A673 (cell line): ENCODE measurements around the gene TTLL10. TPM values are rescaled to one million over a fixed set of nuclear protein-coding genes. Genes with fewer than 3 reads are reported as not detected.

Source experiments
- BruUV-seq: library from RNA; stranded (reverse); fragments of 400-500 nt; replicated peaks from 2 replicates; lab custom pipeline; 2021; lab: Mats Ljungman, UMichigan
- CTCF ChIA-PET: fragments of 300-600 bp; sonication (Branson Sonifier 250); formaldehyde crosslinking; loops from one replicate; lab custom pipeline; 2022; ENCODE audit warnings: antibody characterized with exemption; lab: Charles Lee
- POLR2A ChIA-PET: fragments of 300-600 bp; sonication (Branson Sonifier 250); formaldehyde crosslinking; loops from one replicate; lab custom pipeline; 2022; ENCODE audit warnings: antibody characterized with exemption; ENCODE audit not compliant: low non-redundant PET; lab: Charles Lee
- DNase-seq: peaks from one replicate; pipeline ENCODE4 v3.0.0-alpha.2; 2015; ENCODE audit warnings: low spot score
- H3K27ac ChIP-seq: fragments of 200-600 bp; sonication (generic); 2 replicates; pipeline ENCODE4 v1.5.1; 2016; ENCODE audit warnings: mixed run types, low read depth, mild to moderate bottlenecking, mixed read lengths, antibody characterized with exemption, low read length; ENCODE audit not compliant: poor library complexity, severe bottlenecking
- H3K27me3 ChIP-seq: fragments of 200-600 bp; sonication (generic); replicated peaks from 2 replicates; pipeline ENCODE4 v1.6.1; 2017; ENCODE audit warnings: mixed run types, low read depth, mild to moderate bottlenecking, mixed read lengths, antibody characterized with exemption, low read length; ENCODE audit not compliant: insufficient read depth, poor library complexity
- H3K36me3 ChIP-seq: fragments of 200-600 bp; sonication (generic); 2 replicates; pipeline ENCODE4 v1.6.1; 2016; ENCODE audit warnings: mixed run types, mild to moderate bottlenecking, mixed read lengths, antibody characterized with exemption, low read length; ENCODE audit not compliant: insufficient read depth, poor library complexity, severe bottlenecking
- H3K4me1 ChIP-seq: fragments of 200-600 bp; sonication (generic); 2 replicates; pipeline ENCODE4 v1.6.1; 2017; ENCODE audit warnings: mixed run types, mild to moderate bottlenecking, mixed read lengths, antibody characterized with exemption, low read length; ENCODE audit not compliant: insufficient read depth, poor library complexity, severe bottlenecking
- H3K4me3 ChIP-seq: fragments of 200-600 bp; sonication (generic); 2 replicates; pipeline ENCODE4 v1.5.1; 2016; ENCODE audit warnings: low read depth, mixed run types, mild to moderate bottlenecking, mixed read lengths, low read length; ENCODE audit not compliant: poor library complexity, severe bottlenecking
- H3K9me3 ChIP-seq: fragments of 200-600 bp; sonication (generic); 2 replicates; pipeline ENCODE4 v1.6.1; 2016; ENCODE audit warnings: mixed run types, low read depth, mild to moderate bottlenecking, mixed read lengths, antibody characterized with exemption, low read length; ENCODE audit not compliant: poor library complexity, severe bottlenecking
- EZH2 ChIP-seq: fragments of 200-600 bp; sonication (generic); IDR thresholded peaks from 2 replicates; pipeline ENCODE4 v1.6.1; 2017; ENCODE audit warnings: borderline replicate concordance, low read depth, mild to moderate bottlenecking, mixed read lengths, antibody characterized with exemption, low read length; ENCODE audit not compliant: poor library complexity, severe bottlenecking
- intact Hi-C: fragments of 100-400 bp; cut with micrococcal nuclease; formaldehyde crosslinking; loops from one replicate; pipeline ENCODE4 v1.10.0; 2022; ENCODE audit not compliant: unreplicated experiment
- total RNA-seq: library from RNA; stranded (reverse); gene quantifications from 2 replicates; pipeline ENCODE4 v1.2.3, GENCODE V29; 2021
- TF ChIP-seq, protein P1 (sequence below): fragments of 300-800, 200-600 bp; sonication (generic); conservative IDR thresholded peaks from 2 replicates; pipeline ENCODE4 v1.5.1; 2017; ENCODE audit warnings: low read depth, mild to moderate bottlenecking, antibody characterized with exemption, low read length, moderate library complexity, mixed read lengths

Gene TTLL10
- total RNA-seq, 1 experiment from 2014 or later = not detected

DNA sequence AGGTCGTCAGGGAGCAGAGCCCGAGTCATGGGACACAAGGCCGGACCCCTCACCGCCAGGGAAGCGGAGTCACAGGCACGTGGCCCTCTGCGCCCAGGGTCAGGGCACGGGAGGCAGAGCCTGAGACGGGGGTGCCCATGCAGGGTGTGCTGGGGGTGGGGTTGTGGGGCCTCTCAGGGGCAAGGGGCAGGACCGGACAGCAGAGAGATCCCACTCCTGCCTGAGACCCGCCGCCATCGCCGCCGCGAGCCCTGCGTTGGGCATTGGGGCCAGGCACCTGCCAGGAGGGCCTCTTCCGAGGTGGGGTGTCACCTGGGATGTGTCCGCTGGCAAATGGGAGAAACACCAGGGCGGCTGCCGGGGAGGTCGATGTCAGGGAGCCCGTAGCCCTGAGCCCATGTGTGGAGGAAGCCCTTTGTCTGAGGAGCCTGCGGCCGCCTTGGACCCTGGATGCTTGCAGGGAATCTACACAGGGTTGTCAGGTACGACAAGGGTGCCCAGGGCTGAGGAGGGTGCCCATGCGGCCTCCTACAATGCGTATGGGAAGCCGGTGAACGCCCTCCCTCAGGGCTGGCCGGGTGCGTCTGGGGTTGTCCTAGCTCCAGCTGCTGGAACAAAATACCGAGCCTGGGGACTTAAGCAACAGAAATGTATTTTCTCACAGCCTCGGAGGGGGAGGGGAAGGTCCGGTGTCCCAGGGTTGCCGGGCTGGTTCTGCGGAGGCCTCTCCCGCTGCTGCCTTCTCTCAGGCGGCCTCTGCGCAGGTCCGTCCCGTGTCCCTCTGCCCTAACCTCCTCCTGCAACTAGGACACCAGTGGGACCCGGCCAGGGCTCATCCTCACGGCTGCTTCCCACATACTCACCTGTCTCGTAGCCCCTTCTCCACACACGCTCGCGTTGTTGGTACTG is 41.4 kb upstream of the TTLL10 start:
- H3K4me3 ChIP-seq = no peak overlapping the region
- no peak overlapping the region for H3K27ac ChIP-seq
- DNase-seq = no peak
- H3K9me3 ChIP-seq = no peaks in the 10 kb centered on the region
- no peak for TF ChIP-seq EZH2
- TF ChIP-seq, protein P1, sequence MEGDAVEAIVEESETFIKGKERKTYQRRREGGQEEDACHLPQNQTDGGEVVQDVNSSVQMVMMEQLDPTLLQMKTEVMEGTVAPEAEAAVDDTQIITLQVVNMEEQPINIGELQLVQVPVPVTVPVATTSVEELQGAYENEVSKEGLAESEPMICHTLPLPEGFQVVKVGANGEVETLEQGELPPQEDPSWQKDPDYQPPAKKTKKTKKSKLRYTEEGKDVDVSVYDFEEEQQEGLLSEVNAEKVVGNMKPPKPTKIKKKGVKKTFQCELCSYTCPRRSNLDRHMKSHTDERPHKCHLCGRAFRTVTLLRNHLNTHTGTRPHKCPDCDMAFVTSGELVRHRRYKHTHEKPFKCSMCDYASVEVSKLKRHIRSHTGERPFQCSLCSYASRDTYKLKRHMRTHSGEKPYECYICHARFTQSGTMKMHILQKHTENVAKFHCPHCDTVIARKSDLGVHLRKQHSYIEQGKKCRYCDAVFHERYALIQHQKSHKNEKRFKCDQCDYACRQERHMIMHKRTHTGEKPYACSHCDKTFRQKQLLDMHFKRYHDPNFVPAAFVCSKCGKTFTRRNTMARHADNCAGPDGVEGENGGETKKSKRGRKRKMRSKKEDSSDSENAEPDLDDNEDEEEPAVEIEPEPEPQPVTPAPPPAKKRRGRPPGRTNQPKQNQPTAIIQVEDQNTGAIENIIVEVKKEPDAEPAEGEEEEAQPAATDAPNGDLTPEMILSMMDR = no peak
- H3K36me3 ChIP-seq = no peaks in the 10 kb centered on the region
- ChIA-PET POLR2A (no interaction called here), CTCF (no interaction called here)
- BruUV-seq = no TSS peak
- H3K27me3 ChIP-seq = no peaks in the 10 kb centered on the region
- intact Hi-C loops = no loop called here
- H3K4me1 ChIP-seq = no peaks in the 10 kb centered on the region

DNA sequence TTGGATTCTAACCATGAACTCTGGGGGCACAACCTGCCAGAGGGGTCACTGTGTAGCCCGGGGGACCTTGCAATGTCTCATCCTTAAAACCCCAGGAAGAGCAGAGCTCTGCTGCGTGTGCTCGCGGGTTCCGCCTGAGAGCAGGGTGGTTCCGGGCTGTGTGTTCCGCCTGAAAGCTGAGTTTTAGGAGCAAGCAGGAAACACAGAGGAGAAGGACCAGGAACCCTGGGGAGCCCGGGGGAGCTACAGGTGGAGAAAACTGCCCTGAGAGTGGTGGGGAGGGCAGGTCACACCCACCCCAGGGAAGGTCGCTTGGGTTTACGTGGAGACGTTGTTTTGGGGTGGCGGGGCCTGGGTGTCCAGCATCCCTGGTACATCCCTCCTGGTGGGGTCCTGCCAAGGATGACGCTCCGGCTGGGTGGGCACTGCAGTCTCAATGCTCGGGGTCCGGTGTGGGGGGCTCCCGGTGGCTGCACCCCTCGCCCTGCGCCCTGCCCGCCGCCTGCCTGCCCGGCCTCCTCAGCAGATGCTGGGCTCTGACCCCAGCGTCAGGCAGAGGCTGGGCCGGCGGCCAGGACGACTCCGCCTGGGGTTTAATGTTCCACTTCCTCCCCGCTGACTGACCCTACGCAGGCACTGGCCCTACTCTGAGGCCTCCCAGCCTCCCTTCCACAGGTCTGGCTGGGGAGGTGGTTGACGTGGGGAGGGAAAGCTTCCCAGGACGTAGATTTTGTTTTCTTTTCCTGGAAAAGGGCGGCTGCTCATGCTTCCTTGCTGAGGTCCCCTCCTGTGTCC is 40.5 kb upstream of the TTLL10 start:
- TF ChIP-seq, protein P1 = no peak
- no peak for TF ChIP-seq EZH2
- intact Hi-C loops = no loop called here
- DNase-seq = no peak
- H3K4me1 ChIP-seq = no peaks in the 10 kb centered on the region
- H3K4me3 ChIP-seq = no peak overlapping the region
- H3K27me3 ChIP-seq = no peaks in the 10 kb centered on the region
- H3K9me3 ChIP-seq = no peaks in the 10 kb centered on the region
- no peaks in the 10 kb centered on the region for H3K36me3 ChIP-seq
- BruUV-seq = no TSS peak
- ChIA-PET CTCF (no interaction called here), POLR2A (no interaction called here)
- no peak overlapping the region for H3K27ac ChIP-seq

DNA sequence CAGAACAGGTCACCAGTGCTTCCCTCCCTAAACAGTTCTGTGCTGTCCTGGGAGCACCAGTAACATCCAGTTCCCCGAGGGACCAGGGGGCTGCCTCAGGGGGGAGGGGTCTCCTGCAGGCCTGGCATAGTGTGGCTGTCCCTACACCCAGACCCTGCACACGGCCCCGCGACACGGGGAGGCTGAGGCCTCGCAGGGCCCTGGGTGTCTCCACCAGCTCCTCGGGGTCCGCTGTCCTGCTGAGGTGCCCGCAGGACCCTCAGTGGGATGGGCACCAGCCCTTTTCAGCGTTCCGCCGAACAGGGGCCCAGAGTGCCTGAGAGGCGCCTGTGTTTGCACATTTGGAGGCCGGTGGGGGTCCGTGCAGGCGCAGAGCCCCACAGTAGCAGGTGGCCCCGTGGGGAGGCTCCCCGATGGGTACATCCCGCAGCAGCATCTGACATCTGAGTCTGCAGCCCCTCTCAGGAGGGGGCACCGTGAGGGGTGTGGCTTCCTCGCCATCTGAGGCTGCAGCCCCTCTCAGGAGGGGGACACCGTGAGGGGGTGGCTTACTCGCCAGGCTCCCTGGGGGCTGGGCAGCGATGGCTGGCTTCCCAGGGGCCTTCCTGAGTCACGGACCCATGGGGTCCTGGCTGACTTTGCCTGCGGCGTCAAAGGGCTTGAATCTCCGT is 39.2 kb upstream of the TTLL10 start:
- H3K4me1 ChIP-seq = no peaks in the 10 kb centered on the region
- POLR2A ChIA-PET = no interaction called here
- TF ChIP-seq EZH2 = no peak
- TF ChIP-seq, protein P1 = no peak
- CTCF ChIA-PET = no interaction called here
- H3K27me3 ChIP-seq = no peaks in the 10 kb centered on the region
- H3K4me3 ChIP-seq = no peak overlapping the region
- H3K9me3 ChIP-seq = no peaks in the 10 kb centered on the region
- no peak overlapping the region for H3K27ac ChIP-seq
- H3K36me3 ChIP-seq = no peaks in the 10 kb centered on the region
- DNase-seq = no peak
- no TSS peak for BruUV-seq
- intact Hi-C loops = no loop called here
